HepG2 (cell line): ENCODE results near the gene ZNF302. TPM values are rescaled to one million over a fixed set of nuclear protein-coding genes. Genes with fewer than 3 reads are reported as not detected.

ENCODE experiments used
- ATAC-seq: fragments of 200-7000 bp; cut with Tn5 transposase; 3 replicates; pipeline ENCODE4 v1.9.1; 2020; ENCODE audit warnings: mild to moderate bottlenecking, moderate library complexity
- BruUV-seq: library from RNA; stranded (reverse); fragments of 400-500 nt; replicated peaks from 2 replicates; lab custom pipeline; 2021; lab: Mats Ljungman, UMichigan
- CTCF ChIA-PET: fragments of 300-600 bp; formaldehyde crosslinking; extraction: SDS; loops from one replicate; lab custom pipeline; 2021; ENCODE audit warnings: low total read pairs, inconsistent platforms, low intra/inter-chr PET ratio; lab: Yijun Ruan, JAX
- POLR2A ChIA-PET: fragments of 350-600 bp; sonication (Branson Sonifier 250); formaldehyde crosslinking; loops from one replicate; lab custom pipeline; 2020; ENCODE audit warnings: antibody characterized with exemption, inconsistent platforms; lab: Yijun Ruan, JAX
- DNase-seq: peaks from one replicate; pipeline ENCODE4 v3.0.0-alpha.2; 2015; ENCODE audit warnings: low spot score
- FAIRE-seq: peaks from 3 replicates; lab custom pipeline; 2011; peaks lifted over from hg19 to GRCh38; lab: Jason Lieb, UNC
- H2AFZ ChIP-seq: one replicate; pipeline ENCODE4 v1.6.1; 2011; ENCODE audit warnings: low read length, inconsistent platforms
- H3K27ac ChIP-seq: fragments of 300-600 bp; 3 replicates; pipeline ENCODE4 v1.8.0; 2011; ENCODE audit warnings: mixed run types, mild to moderate bottlenecking, mixed read lengths, low read length, inconsistent platforms; ENCODE audit not compliant: insufficient read depth; ENCODE audit errors: extremely low read length
- H3K27me3 ChIP-seq, 2 experiments: fragments of 200-600 bp in 1 of 2; 2 replicates in 1 of 2; 3 replicates in 1 of 2; pipeline versions ENCODE4 v1.6.0 to v1.8.0; 2011; ENCODE audit warnings: low read length in 2 of 2, mild to moderate bottlenecking in 2 of 2, moderate library complexity in 2 of 2, inconsistent platforms in 1 of 2; ENCODE audit not compliant: insufficient read depth in 2 of 2, control insufficient read depth in 1 of 2
- H3K36me3 ChIP-seq, 2 experiments: fragments of 200-600 bp in 1 of 2; replicated peaks in 1 of 2; 2 replicates in 1 of 2; 3 replicates in 1 of 2; pipeline versions ENCODE4 v1.5.1 to v1.8.0; 2011; ENCODE audit warnings: low read length in 2 of 2, inconsistent platforms in 1 of 2; ENCODE audit not compliant: insufficient read depth in 2 of 2, control insufficient read depth in 1 of 2
- H3K4me1 ChIP-seq: 2 replicates; pipeline ENCODE4 v1.5.1; 2012; ENCODE audit warnings: low read length, inconsistent platforms; ENCODE audit not compliant: insufficient read depth
- H3K4me2 ChIP-seq: 2 replicates; pipeline ENCODE4 v1.6.0; 2011; ENCODE audit warnings: low read depth, low read length, inconsistent platforms
- H3K4me3 ChIP-seq, 3 experiments: fragments of 200-600 bp in 1 of 3; sonication (generic), shearing (Covaris generic) in 1 of 3; replicated peaks in 1 of 3; 2 replicates each; pipeline ENCODE4 v1.5.1; 2011 to 2016; ENCODE audit warnings: low read length in 3 of 3, inconsistent platforms in 2 of 3, low read depth in 2 of 3, mild to moderate bottlenecking in 2 of 3, control low read depth in 1 of 3, mixed read lengths in 1 of 3; ENCODE audit not compliant: insufficient read depth in 1 of 3
- H3K79me2 ChIP-seq: one replicate; pipeline ENCODE4 v1.6.1; 2011; ENCODE audit warnings: low read length, inconsistent platforms; ENCODE audit not compliant: insufficient read depth
- H3K9ac ChIP-seq: 2 replicates; pipeline ENCODE4 v1.6.0; 2011; ENCODE audit warnings: mild to moderate bottlenecking, low read depth, low read length, inconsistent platforms; ENCODE audit not compliant: insufficient read depth
- H3K9me3 ChIP-seq: 2 replicates; pipeline ENCODE4 v1.5.1; 2012; ENCODE audit warnings: mild to moderate bottlenecking, low read length
- H4K20me1 ChIP-seq: 2 replicates; pipeline ENCODE4 v1.6.0; 2011; ENCODE audit warnings: inconsistent platforms, mild to moderate bottlenecking, low read length, moderate library complexity; ENCODE audit not compliant: insufficient read depth
- BRCA1 ChIP-seq: sonication (generic); formaldehyde crosslinking; IDR thresholded peaks from 2 replicates; pipeline ENCODE4 v1.4.0; 2020; ENCODE audit warnings: missing genetic modification reagents
- IKZF1 ChIP-seq: fragments of 450-650 bp; IDR thresholded peaks from 2 replicates; pipeline ENCODE4 v1.7.1; 2016
- KDM6A ChIP-seq: IDR thresholded peaks from 2 replicates; pipeline ENCODE4 v1.6.1; 2016; ENCODE audit warnings: low read depth
- NFIC ChIP-seq: IDR thresholded peaks from 2 replicates; pipeline ENCODE4 v1.6.1; 2012; ENCODE audit warnings: mild to moderate bottlenecking, low read length, inconsistent platforms
- RELA ChIP-seq: sonication (generic); formaldehyde crosslinking; IDR thresholded peaks from 2 replicates; pipeline ENCODE4 v1.4.0; 2020; ENCODE audit warnings: missing genetic modification reagents
- RFX5 ChIP-seq: IDR thresholded peaks from 2 replicates; pipeline ENCODE4 v1.6.1; 2011; ENCODE audit warnings: low read depth, low read length, improper control_type of control experiment
- ZBTB7B ChIP-seq: sonication (generic); formaldehyde crosslinking; IDR thresholded peaks from 2 replicates; pipeline ENCODE4 v1.4.0; 2020; ENCODE audit warnings: missing genetic modification reagents
- ZFP91 ChIP-seq: sonication (generic); formaldehyde crosslinking; IDR thresholded peaks from 2 replicates; pipeline ENCODE4 v1.9.0; 2022; ENCODE audit warnings: missing genetic modification reagents, mild to moderate bottlenecking, borderline replicate concordance
- ZNF543 ChIP-seq: sonication (generic); formaldehyde crosslinking; IDR thresholded peaks from 2 replicates; pipeline ENCODE4 v1.4.0; 2020; ENCODE audit warnings: mild to moderate bottlenecking, missing genetic modification reagents
- ZNF660 ChIP-seq: sonication (generic); formaldehyde crosslinking; IDR thresholded peaks from 2 replicates; pipeline ENCODE4 v1.5.1; 2020; ENCODE audit warnings: mild to moderate bottlenecking, low read depth, missing genetic modification reagents, borderline replicate concordance
- ZNF879 ChIP-seq: sonication (generic); formaldehyde crosslinking; IDR thresholded peaks from 2 replicates; pipeline ENCODE4 v1.8.1; 2023; ENCODE audit warnings: missing genetic modification reagents
- WGBS: methylation state at CpG from one replicate; pipeline ENCODE4 v1.1.6; 2017; ENCODE audit warnings: low lambda C conversion rate; 5-methylcytosine and 5-hydroxymethylcytosine counted together
- in situ Hi-C: cut with HindIII; loops from 2 replicates; pipeline ENCODE4 v1.10.0; 2017; ENCODE audit warnings: low pct_unique_long_range_greater_than_20kb; ENCODE audit not compliant: extremely low pct_ligation_motif_present
- intact Hi-C: fragments of 100-400 bp; cut with micrococcal nuclease; formaldehyde crosslinking; loops from one replicate; pipeline ENCODE4 v1.10.0; 2022; ENCODE audit not compliant: unreplicated experiment
- polyA plus RNA-seq, 8 experiments: library from polyadenylated mRNA; depleted of rRNA in 3 of 8; stranded (reverse) in 7 of 8; unstranded in 1 of 8; fragments of >200 nt; fragmentation: Illumina TruSeq in 4 of 8; extraction: Trizol in 4 of 8; gene quantifications; 2 replicates each; pipeline versions ENCODE4 v1.2.1 to v1.2.3, GENCODE V29; 2011 to 2016; ENCODE audit warnings: low read depth in 4 of 8, missing spikeins in 1 of 8, mixed read lengths in 1 of 8; ENCODE audit not compliant: insufficient read depth in 1 of 8
- total RNA-seq, 5 experiments: library from RNA; depleted of rRNA; stranded (reverse); fragments of >200 nt; fragmentation: Illumina TruSeq; extraction: Trizol; gene quantifications; 2 replicates each; pipeline ENCODE4 v1.2.3, GENCODE V29; 2016; ENCODE audit warnings: low read depth in 1 of 5
- TF ChIP-seq, protein P1 (sequence below): sonication (generic); formaldehyde crosslinking; IDR thresholded peaks from 2 replicates; pipeline ENCODE4 v1.4.0; 2020; ENCODE audit warnings: missing genetic modification reagents, mild to moderate bottlenecking, borderline replicate concordance

The ZNF302 gene
- total and polyA plus RNA-seq, 2 of the 13 experiments (the other 11 are each of a cell fraction or from before 2014, with no cell fraction given), result not detected

DNA sequence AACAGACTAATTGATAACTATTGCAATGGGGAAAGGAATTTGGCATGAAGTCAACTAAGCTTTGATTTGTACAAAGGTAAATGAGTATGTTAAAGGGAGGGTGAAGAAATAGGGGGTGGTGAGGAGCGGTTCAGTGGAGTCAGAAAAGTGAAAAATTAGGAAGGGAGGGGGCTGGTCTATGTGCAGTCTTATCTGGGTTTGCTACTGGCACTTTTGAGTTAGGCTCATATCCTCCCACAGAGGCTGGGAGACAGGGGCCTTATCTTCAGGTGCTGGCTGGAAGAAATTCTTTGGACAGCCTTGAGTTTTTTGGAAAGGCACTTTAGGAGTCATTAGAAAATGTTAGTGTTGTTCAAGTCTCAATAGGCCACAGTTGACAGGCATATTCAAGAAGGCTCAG is 11.1 kb downstream of the ZNF302 start:
- in situ Hi-C loops, result no loop called here

GRCh38 chr19:34690372-34690771 is 12.9 kb downstream of the ZNF302 start:
- Histone ChIP-seq H3K4me1 (no peaks in the 10 kb centered on the region), H3K4me2 (no peak overlapping the region), H4K20me1 (no peaks in the 10 kb centered on the region), H3K36me3 (no peaks in the 10 kb centered on the region), H3K9me3 (peaks cover 6% of the 10 kb centered on the region), H2AFZ (no peak overlapping the region), H3K79me2 (no peaks in the 10 kb centered on the region), H3K9ac (no peak overlapping the region), H3K4me3 (no peak overlapping the region), H3K27ac (no peak overlapping the region), H3K27me3 (no peaks in the 10 kb centered on the region; a peak in 1 of 5 replicates)
- no peak for TF ChIP-seq ZBTB7B (CRISPR knock-in tag)
- no peak for TF ChIP-seq NFIC
- no peak for TF ChIP-seq RFX5
- TF ChIP-seq ZNF879 (CRISPR knock-in tag), result no peak
- TF ChIP-seq, protein P1, sequence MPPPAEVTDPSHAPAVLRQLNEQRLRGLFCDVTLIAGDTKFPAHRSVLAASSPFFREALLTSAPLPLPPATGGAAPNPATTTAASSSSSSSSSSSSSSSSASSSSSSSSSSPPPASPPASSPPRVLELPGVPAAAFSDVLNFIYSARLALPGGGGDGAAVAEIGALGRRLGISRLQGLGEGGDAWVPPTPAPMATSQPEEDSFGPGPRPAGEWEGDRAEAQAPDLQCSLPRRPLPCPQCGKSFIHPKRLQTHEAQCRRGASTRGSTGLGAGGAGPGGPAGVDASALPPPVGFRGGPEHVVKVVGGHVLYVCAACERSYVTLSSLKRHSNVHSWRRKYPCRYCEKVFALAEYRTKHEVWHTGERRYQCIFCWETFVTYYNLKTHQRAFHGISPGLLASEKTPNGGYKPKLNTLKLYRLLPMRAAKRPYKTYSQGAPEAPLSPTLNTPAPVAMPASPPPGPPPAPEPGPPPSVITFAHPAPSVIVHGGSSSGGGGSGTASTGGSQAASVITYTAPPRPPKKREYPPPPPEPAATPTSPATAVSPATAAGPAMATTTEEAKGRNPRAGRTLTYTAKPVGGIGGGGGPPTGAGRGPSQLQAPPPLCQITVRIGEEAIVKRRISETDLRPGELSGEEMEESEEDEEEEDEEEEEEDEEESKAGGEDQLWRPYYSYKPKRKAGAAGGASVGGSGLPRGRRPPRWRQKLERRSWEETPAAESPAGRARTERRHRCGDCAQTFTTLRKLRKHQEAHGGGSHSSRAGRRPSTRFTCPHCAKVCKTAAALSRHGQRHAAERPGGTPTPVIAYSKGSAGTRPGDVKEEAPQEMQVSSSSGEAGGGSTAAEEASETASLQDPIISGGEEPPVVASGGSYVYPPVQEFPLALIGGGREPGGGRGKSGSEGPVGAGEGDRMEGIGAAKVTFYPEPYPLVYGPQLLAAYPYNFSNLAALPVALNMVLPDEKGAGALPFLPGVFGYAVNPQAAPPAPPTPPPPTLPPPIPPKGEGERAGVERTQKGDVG (CRISPR knock-in tag), result no peak
- TF ChIP-seq RELA (CRISPR knock-in tag), result no peak
- no peak for TF ChIP-seq ZFP91 (CRISPR knock-in tag)
- POLR2A ChIA-PET, result no interaction called here
- intact Hi-C loops, result no loop called here
- WGBS, result 1% methylated on average over 3 of the region's 3 CpGs
- CTCF ChIA-PET, result no interaction called here
- ATAC-seq (no peak), DNase-seq (no peak), FAIRE-seq (no peak)
- in situ Hi-C loops, result no loop called here
- BruUV-seq, result no TSS peak

More for the DNA sequence above, 11.1 kb downstream of the ZNF302 start:
- ATAC-seq (no peak), FAIRE-seq (no peak)
- no peak overlapping the region for H3K4me2 ChIP-seq
- POLR2A ChIA-PET, result no interaction called here
- TF ChIP-seq BRCA1 (CRISPR knock-in tag) (no peak), IKZF1 (no peak), KDM6A (CRISPR knock-in tag) (no peak), ZNF660 (CRISPR knock-in tag) (no peak), ZNF543 (CRISPR knock-in tag) (no peak)
- TF ChIP-seq, all 625 proteins: peak for 0
- H3K79me2 ChIP-seq, result no peaks in the 10 kb centered on the region
- no peaks in the 10 kb centered on the region; a peak in 1 of 5 replicates for H3K27me3 ChIP-seq
- peaks cover 14% of the 10 kb centered on the region for H3K9me3 ChIP-seq
- WGBS, result 3% methylated on average over 1 of the region's 1 CpG
- no peak overlapping the region for H2AFZ ChIP-seq
- no peak overlapping the region for H3K9ac ChIP-seq
- BruUV-seq, result no TSS peak
- no peaks in the 10 kb centered on the region for H3K36me3 ChIP-seq
- no peak overlapping the region for H3K4me3 ChIP-seq
- intact Hi-C loops, result no loop called here
- H3K4me1 ChIP-seq, result peaks cover 13% of the 10 kb centered on the region
- no peak for DNase-seq
- H3K27ac ChIP-seq, result no peak overlapping the region
- H4K20me1 ChIP-seq, result no peaks in the 10 kb centered on the region
- CTCF ChIA-PET, result no interaction called here
